Left lung (tissue), 10 donors: ENCODE results near the gene STRADB. TPM values are rescaled to one million over a fixed set of nuclear protein-coding genes. Genes with fewer than 3 reads are reported as not detected.

Source experiments
- ATAC-seq: fragments of 200-7000 bp; cut with Tn5 transposase; one replicate; pipeline ENCODE4 v1.9.1; 2020; ENCODE audit warnings: moderate library complexity
- DNase-seq, 4 donors: peaks; one replicate each; pipeline ENCODE4 v3.0.0-alpha.2; 2013 to 2020
- H3K27ac ChIP-seq, 2 donors: fragments of 200-600 bp; sonication (generic) in 1 of 2; one replicate each; pipeline versions ENCODE4 v1.5.0 to v1.8.0; 2020 to 2021
- H3K27me3 ChIP-seq, 2 donors: fragments of 200-600 bp; sonication (generic) in 1 of 2; one replicate each; pipeline versions ENCODE4 v1.5.0 to v1.8.0; 2020 to 2021
- H3K36me3 ChIP-seq, 2 donors: fragments of 200-600 bp; sonication (generic) in 1 of 2; one replicate each; pipeline versions ENCODE4 v1.5.0 to v1.8.0; 2020 to 2021
- H3K4me1 ChIP-seq, 2 donors: fragments of 200-600 bp; one replicate each; pipeline ENCODE4 v1.8.0; 2021
- H3K4me3 ChIP-seq, 2 donors: fragments of 200-600 bp; sonication (generic) in 1 of 2; one replicate each; pipeline versions ENCODE4 v1.5.0 to v1.8.0; 2020 to 2021; ENCODE audit warnings: mild to moderate bottlenecking in 1 of 2
- H3K9me3 ChIP-seq, 2 donors: fragments of 200-600 bp; sonication (generic) in 1 of 2; one replicate each; pipeline versions ENCODE4 v1.5.0 to v1.8.0; 2020 to 2021
- intact Hi-C, 2 donors: fragments of 100-400 bp; cut with DNase I; formaldehyde crosslinking; loops; one replicate each; pipeline versions ENCODE4 v1.11.2 to v1.14.2; 2022
- polyA plus RNA-seq, 6 donors: library from polyadenylated mRNA; unstranded; fragments of 120-200 nt; gene quantifications; one replicate each; pipeline ENCODE4 v1.2.1, GENCODE V29; 2013; ENCODE audit not compliant: insufficient read length in 6 of 6
- total RNA-seq, 2 donors: library from RNA; stranded (reverse); fragmentation: NEBNext Ultra II Directional; extraction: Animal tissue kit (Norgen Biotek cat#: 25700); gene quantifications; one replicate each; pipeline ENCODE4 v1.2.1, GENCODE V29; 2021
- TF ChIP-seq, protein P1 (sequence below), 2 donors: fragments of 200-600 bp; sonication (generic) in 1 of 2; IDR thresholded peaks; one replicate each; pipeline versions ENCODE4 v1.5.0 to v1.8.0; 2021; ENCODE audit warnings: antibody characterized with exemption in 2 of 2
- donor health status: DM: no; HTN: yes; CAD: no.
- donor health status: DM: no; HTN: no; CAD: no.

The STRADB gene
- total and polyA plus RNA-seq, 8 donors, result 16.0 to 54.9 (median 44.6) TPM

DNA sequence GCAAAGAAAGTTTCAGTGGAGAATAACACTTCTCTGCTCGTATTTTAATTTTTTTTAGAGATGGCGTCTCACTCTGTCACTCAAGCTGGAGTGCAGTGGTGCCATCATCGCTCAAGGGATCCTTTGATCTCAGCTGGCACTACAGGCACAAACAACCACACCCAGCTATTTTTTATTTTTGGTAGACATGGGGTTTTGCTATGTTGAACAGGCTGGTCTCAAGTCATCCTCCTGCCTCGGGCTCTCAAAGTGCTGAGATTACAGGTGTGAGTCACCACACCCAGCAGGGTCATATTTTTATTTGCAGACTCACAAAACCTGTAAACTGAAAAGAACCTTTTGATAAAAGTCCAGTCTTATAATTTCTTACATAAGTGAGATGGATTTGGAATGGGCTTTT lies 2.8 kb upstream of the STRADB start:
- peaks cover 4 to 63% of the 10 kb centered on the region in 2 donors for H3K4me1 ChIP-seq
- intact Hi-C loops, result no loop called here
- peaks cover 0 to 5% of the 10 kb centered on the region in 2 donors for H3K27me3 ChIP-seq
- no peak overlapping the region for H3K27ac ChIP-seq
- no peaks in the 10 kb centered on the region for H3K36me3 ChIP-seq
- H3K9me3 ChIP-seq, result no peaks in the 10 kb centered on the region
- ATAC-seq (no peak), DNase-seq (no peak)
- TF ChIP-seq, protein P1, sequence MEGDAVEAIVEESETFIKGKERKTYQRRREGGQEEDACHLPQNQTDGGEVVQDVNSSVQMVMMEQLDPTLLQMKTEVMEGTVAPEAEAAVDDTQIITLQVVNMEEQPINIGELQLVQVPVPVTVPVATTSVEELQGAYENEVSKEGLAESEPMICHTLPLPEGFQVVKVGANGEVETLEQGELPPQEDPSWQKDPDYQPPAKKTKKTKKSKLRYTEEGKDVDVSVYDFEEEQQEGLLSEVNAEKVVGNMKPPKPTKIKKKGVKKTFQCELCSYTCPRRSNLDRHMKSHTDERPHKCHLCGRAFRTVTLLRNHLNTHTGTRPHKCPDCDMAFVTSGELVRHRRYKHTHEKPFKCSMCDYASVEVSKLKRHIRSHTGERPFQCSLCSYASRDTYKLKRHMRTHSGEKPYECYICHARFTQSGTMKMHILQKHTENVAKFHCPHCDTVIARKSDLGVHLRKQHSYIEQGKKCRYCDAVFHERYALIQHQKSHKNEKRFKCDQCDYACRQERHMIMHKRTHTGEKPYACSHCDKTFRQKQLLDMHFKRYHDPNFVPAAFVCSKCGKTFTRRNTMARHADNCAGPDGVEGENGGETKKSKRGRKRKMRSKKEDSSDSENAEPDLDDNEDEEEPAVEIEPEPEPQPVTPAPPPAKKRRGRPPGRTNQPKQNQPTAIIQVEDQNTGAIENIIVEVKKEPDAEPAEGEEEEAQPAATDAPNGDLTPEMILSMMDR (IDR thresholded peaks at IDR 0.05), result no peak
- no peak overlapping the region for H3K4me3 ChIP-seq

DNA sequence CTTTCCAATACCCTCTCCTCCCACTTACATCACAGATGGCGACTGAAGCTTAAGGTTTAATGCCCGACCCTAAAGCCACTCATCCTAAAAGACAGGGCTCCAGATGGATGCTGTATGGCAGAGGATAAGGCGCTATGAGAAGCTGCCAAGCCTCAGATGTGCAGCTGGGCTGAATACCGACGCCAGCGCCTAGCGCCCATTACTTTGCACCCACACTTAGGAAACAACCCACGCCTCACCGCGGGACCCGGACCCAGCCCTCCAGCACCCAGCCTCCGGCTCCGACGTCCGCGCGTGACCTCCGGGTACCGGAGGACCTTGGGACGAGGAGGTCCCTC lies 617 bp upstream of the STRADB start:
- Histone ChIP-seq H3K36me3 (no peaks in the 10 kb centered on the region), H3K4me1 (peaks cover 4 to 49% of the 10 kb centered on the region in 2 donors), H3K27ac (peak overlapping the region; percentile 93 to 94), H3K27me3 (peaks cover 0 to 5% of the 10 kb centered on the region in 2 donors), H3K9me3 (no peaks in the 10 kb centered on the region), H3K4me3 (peak overlapping the region; percentile 90 to 91)
- TF ChIP-seq, protein P1 (IDR thresholded peaks at IDR 0.05), result no peak
- peak; percentile 35 for ATAC-seq
- DNase-seq, result peak in 1 of 4 donors; percentile 57
- intact Hi-C loops, result no loop called here

DNA sequence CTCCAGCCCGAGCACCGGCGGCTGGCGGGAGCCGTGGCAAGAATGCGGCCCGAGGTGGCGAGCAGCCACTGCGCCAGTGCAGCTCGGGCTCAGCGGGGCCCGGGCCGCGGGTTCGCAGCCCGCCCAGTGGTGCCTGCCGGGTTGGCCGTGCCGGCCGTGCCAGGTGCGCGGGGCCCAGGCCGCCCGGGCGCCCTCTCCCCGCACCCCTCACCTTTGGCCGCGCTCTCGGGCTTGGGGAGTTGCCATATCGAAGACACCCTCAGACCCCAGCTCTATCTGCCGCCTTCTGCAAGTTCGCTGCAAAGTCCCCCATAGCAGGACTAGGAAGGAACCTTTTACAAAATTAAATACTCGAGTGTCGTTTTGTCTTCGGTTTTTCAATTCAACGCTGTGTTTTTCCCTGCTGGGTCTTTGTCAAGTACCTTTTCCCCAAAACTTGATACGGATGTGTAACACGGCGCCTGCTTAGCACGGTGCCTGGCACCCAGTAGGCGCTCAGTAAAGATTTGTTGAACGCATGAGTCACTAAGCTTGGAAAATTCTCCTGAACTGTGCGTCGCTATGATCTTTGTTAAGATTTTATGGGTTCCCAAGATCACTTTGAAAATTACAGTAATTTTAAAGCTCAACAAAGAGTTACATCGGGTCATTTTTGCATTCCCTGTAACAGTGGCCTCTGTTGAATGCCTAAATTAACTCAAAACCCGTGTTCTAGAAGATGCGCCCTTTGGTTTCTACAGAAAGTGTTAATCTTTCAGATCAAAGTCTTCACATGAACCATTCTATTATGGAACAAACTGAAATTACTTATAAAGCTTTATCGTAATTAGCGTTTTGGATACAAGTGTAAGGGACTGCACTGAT lies 750 bp downstream of the STRADB start:
- peaks cover 4 to 44% of the 10 kb centered on the region in 2 donors for H3K4me1 ChIP-seq
- peak overlapping the region; percentile 93 to 94 for H3K27ac ChIP-seq
- H3K9me3 ChIP-seq, result no peaks in the 10 kb centered on the region
- DNase-seq, result no peak
- H3K4me3 ChIP-seq, result peak overlapping the region; percentile 90 to 91
- H3K36me3 ChIP-seq, result no peaks in the 10 kb centered on the region
- TF ChIP-seq, protein P1 (IDR thresholded peaks at IDR 0.05), result peak in 1 of 2 donors; percentile 5
- peaks cover 0 to 5% of the 10 kb centered on the region in 2 donors for H3K27me3 ChIP-seq
- peak; percentile 53 for ATAC-seq
- intact Hi-C loops, result no loop called here

DNA sequence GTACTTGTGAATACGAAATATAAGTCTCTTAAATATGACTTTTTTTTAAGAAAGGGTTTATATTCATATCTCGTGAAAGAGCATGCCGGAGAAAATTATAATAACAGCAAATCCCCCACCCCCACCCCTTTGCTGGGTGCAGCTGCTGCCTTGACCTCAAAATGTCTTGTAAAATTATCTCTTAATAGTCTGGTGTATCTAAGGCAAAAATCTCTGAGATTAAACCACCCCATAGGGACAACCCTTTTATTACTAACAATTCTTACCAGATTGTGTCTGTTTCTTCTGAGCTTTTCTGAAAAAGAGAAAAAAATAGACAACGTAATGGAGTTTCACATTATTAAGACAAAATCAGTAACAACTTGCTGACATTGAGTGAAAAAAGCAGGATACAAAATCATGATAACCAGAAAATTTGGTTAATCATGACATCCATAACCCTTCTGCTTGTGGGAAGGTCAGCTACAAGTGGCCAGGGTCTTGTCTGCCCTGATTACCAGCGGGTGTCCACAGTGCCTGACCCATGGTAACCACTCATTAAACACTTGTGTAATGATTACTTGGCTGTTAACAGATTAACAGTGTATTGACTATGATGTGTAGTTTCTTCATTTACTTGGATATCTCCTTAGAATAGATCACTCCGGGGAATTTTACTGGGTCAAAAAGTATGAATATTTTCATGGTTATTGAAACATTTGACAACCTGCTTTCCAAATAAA lies 1.5 kb downstream of the STRADB start:
- TF ChIP-seq, protein P1 (IDR thresholded peaks at IDR 0.05), result no peak
- H3K4me3 ChIP-seq, result peak overlapping the region in 1 of 2 donors; percentile 91
- no peak overlapping the region for H3K27ac ChIP-seq

DNA sequence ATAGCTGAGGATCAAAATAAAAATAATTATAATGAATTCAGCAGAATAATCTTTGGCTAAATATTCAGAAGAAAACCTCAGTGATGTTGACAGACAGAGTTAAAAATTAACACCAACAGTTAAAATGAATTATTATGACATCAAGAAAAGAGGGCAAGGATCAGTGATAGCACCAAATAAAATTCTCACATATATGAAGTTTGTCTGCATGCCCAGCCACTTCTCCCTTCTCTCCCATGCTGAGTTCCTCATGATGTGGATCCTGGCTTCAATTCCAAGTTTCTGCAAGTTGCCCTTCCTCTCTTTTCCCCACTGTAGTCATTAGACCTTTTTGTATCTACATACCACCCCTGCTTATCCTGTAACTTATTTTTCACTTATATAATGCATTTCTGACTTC lies 6.8 kb downstream of the STRADB start:
- Histone ChIP-seq H3K27ac (no peak overlapping the region), H3K27me3 (no peaks in the 10 kb centered on the region), H3K4me3 (no peak overlapping the region), H3K9me3 (no peaks in the 10 kb centered on the region), H3K36me3 (peaks cover 0 to 17% of the 10 kb centered on the region in 2 donors), H3K4me1 (no peaks in the 10 kb centered on the region)
- TF ChIP-seq, protein P1 (IDR thresholded peaks at IDR 0.05), result no peak
- intact Hi-C loops, result no loop called here
- ATAC-seq (no peak), DNase-seq (no peak)

More for the DNA sequence above, 1.5 kb downstream of the STRADB start:
- H3K9me3 ChIP-seq, result no peaks in the 10 kb centered on the region
- no peak for DNase-seq
- H3K36me3 ChIP-seq, result no peaks in the 10 kb centered on the region
- peaks cover 0 to 5% of the 10 kb centered on the region in 2 donors for H3K27me3 ChIP-seq
- intact Hi-C loops, result no loop called here
- no peak for ATAC-seq
- peaks cover 4 to 36% of the 10 kb centered on the region in 2 donors for H3K4me1 ChIP-seq
